ENCODE results near the gene CD163L1.

The CD163L1 gene

GRCh38 chr12:7321624-7322023 is 122.3 kb downstream of the CD163L1 start:
- DNase-seq = no peak

GRCh38 chr12:7319930-7320329 is 124.0 kb downstream of the CD163L1 start:
- no peak for DNase-seq

- no peak for DNase-seq
Observed at GRCh38 chr12:7310070-7310469, 133.9 kb downstream of the CD163L1 start.
